Loucy (cell line): ENCODE data around the gene REPS2.

Source experiments
- H2AFZ ChIP-seq: fragments of 200-600 bp; sonication (generic); 2 replicates; pipeline ENCODE4 v1.6.0; 2016; ENCODE audit warnings: antibody characterized with exemption, mild to moderate bottlenecking, low read length, moderate library complexity
- H3F3A ChIP-seq: fragments of 200-600 bp; 2 replicates; pipeline ENCODE4 v1.6.0; 2016; ENCODE audit warnings: antibody characterized with exemption, low read depth, mild to moderate bottlenecking
- H3K27me3 ChIP-seq: fragments of 200-600 bp; sonication (generic); 2 replicates; pipeline ENCODE4 v1.6.1; 2014; ENCODE audit warnings: low read length, mild to moderate bottlenecking; ENCODE audit not compliant: insufficient read depth, poor library complexity, severe bottlenecking
- H3K36me3 ChIP-seq: fragments of 200-600 bp; sonication (generic); 2 replicates; pipeline ENCODE4 v1.6.1; 2016; ENCODE audit warnings: low read length; ENCODE audit not compliant: insufficient read depth
- H3K4me1 ChIP-seq: fragments of 200-600 bp; sonication (generic); 2 replicates; pipeline ENCODE4 v1.5.1; 2014; ENCODE audit warnings: low read length, mild to moderate bottlenecking; ENCODE audit not compliant: insufficient read depth, poor library complexity, severe bottlenecking
- H3K4me2 ChIP-seq: fragments of 200-600 bp; sonication (generic); 2 replicates; pipeline ENCODE4 v1.6.0; 2014; ENCODE audit warnings: antibody characterized with exemption, low read length, low read depth, mild to moderate bottlenecking; ENCODE audit not compliant: poor library complexity, severe bottlenecking
- H3K4me3 ChIP-seq: fragments of 200-600 bp; sonication (generic); 2 replicates; pipeline ENCODE4 v1.5.1; 2014; ENCODE audit warnings: low read length, mild to moderate bottlenecking, mixed read lengths; ENCODE audit not compliant: poor library complexity, severe bottlenecking
- H3K79me2 ChIP-seq: fragments of 200-600 bp; sonication (generic); 2 replicates; pipeline ENCODE4 v1.6.1; 2014; ENCODE audit warnings: low read length; ENCODE audit not compliant: insufficient read depth
- H3K9ac ChIP-seq: fragments of 200-600 bp; sonication (generic); 2 replicates; pipeline ENCODE4 v1.6.0; 2014; ENCODE audit warnings: mild to moderate bottlenecking, low read depth, low read length, moderate library complexity; ENCODE audit not compliant: poor library complexity, severe bottlenecking
- H3K9me2 ChIP-seq: fragments of 200-600 bp; sonication (generic); replicated peaks from 2 replicates; pipeline ENCODE4 v1.6.1; 2016; ENCODE audit warnings: low read depth, low read length, mixed read lengths
- H3K9me3 ChIP-seq: fragments of 200-600 bp; sonication (generic); 2 replicates; pipeline ENCODE4 v1.6.1; 2014; ENCODE audit warnings: mild to moderate bottlenecking, antibody characterized with exemption, low read length, low read depth; ENCODE audit not compliant: insufficient read depth
- H4K20me1 ChIP-seq: fragments of 200-600 bp; sonication (generic); 2 replicates; pipeline ENCODE4 v1.6.0; 2014; ENCODE audit warnings: antibody characterized with exemption, low read length, mild to moderate bottlenecking; ENCODE audit not compliant: insufficient read depth, poor library complexity, severe bottlenecking
- CTCF ChIP-seq: fragments of 200-600 bp; sonication (generic); conservative IDR thresholded peaks from 2 replicates; pipeline ENCODE4 v1.5.1; 2014; ENCODE audit warnings: mild to moderate bottlenecking, antibody characterized with exemption, low read length
- EZH2phosphoT487 ChIP-seq: fragments of 200-600 bp; IDR thresholded peaks from 2 replicates; pipeline ENCODE4 v1.6.1; 2018; ENCODE audit warnings: antibody characterized with exemption, mild to moderate bottlenecking, moderate library complexity, borderline replicate concordance

Gene REPS2

GRCh38 chrX:17187136-17187756 is 240.8 kb downstream of the REPS2 start:
- Histone ChIP-seq H3K9me2 (no peaks in the 10 kb centered on the region), H4K20me1 (no peaks in the 10 kb centered on the region), H3K4me2 (no peak overlapping the region), H3K79me2 (no peaks in the 10 kb centered on the region), H3K9ac (no peak overlapping the region), H3F3A (no peaks in the 10 kb centered on the region), H3K4me1 (no peaks in the 10 kb centered on the region), H3K4me3 (no peak overlapping the region), H3K27me3 (no peaks in the 10 kb centered on the region), H3K9me3 (no peaks in the 10 kb centered on the region), H3K36me3 (no peaks in the 10 kb centered on the region), H2AFZ (no peak overlapping the region)
- TF ChIP-seq EZH2phosphoT487, result no peak
- TF ChIP-seq CTCF, result no peak

DNA sequence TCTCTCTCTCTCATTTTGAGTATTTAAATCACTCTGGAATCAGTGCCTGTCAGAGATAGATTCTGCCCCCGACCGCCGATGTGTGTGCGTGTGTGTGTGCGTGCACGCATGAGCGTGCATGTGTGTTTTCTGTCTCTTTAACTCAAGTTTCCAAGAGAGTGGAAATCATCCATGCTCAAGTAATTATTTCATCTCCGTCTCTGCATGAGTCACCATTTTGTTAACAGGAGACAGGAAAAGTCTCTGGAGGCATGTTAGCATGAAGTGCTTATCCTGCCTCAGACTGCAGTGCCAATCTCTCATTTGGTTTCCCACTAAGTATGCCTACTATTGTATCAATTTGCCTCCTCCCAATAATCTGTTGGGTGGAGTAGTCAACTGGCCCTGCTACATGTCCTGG is 245.6 kb downstream of the REPS2 start:
- H3K4me3 ChIP-seq, result no peak overlapping the region
- TF ChIP-seq EZH2phosphoT487, result no peak
- no peak for TF ChIP-seq CTCF
- no peak overlapping the region for H2AFZ ChIP-seq
- H3K79me2 ChIP-seq, result no peaks in the 10 kb centered on the region
- no peaks in the 10 kb centered on the region for H4K20me1 ChIP-seq
- no peak overlapping the region for H3K4me2 ChIP-seq
- H3K27me3 ChIP-seq, result no peaks in the 10 kb centered on the region
- H3K9me2 ChIP-seq, result no peaks in the 10 kb centered on the region
- no peaks in the 10 kb centered on the region for H3K9me3 ChIP-seq
- no peaks in the 10 kb centered on the region for H3K4me1 ChIP-seq
- no peaks in the 10 kb centered on the region for H3F3A ChIP-seq
- H3K9ac ChIP-seq, result no peak overlapping the region
- H3K36me3 ChIP-seq, result no peaks in the 10 kb centered on the region
